B cell (primary cell): Measurements from ENCODE around the gene HACD2. TPM values are rescaled to one million over a fixed set of nuclear protein-coding genes. Genes with fewer than 3 reads are reported as not detected.

ENCODE experiments used
- ATAC-seq: fragments of 200-7000 bp; cut with Tn5 transposase; one replicate; pipeline ENCODE4 v1.10.0; 2021; ENCODE audit warnings: low read depth, mild to moderate bottlenecking, moderate number of reproducible peaks, moderate library complexity
- CTCF ChIA-PET: fragments of 350-600 bp; sonication (Branson Sonifier 250); formaldehyde crosslinking; loops from one replicate; lab custom pipeline; 2021; ENCODE audit warnings: antibody characterized with exemption, inconsistent platforms; lab: Charles Lee
- POLR2A ChIA-PET: fragments of 350-600 bp; sonication (Branson Sonifier 250); formaldehyde crosslinking; loops from one replicate; lab custom pipeline; 2021; ENCODE audit warnings: antibody characterized with exemption; lab: Charles Lee
- DNase-seq: peaks from one replicate; pipeline ENCODE4 v3.0.0; 2013
- H2AFZ ChIP-seq: 2 replicates; pipeline ENCODE4 v1.6.1; 2012; ENCODE audit warnings: mild to moderate bottlenecking, low read depth, low read length; ENCODE audit not compliant: insufficient read depth, poor library complexity, severe bottlenecking
- H3K27ac ChIP-seq, 2 donors: 1 replicate in 1 of 2; 2 replicates in 1 of 2; pipeline ENCODE4 v1.5.1; 2012 to 2013; ENCODE audit warnings: low read length in 2 of 2, mild to moderate bottlenecking in 2 of 2, moderate library complexity in 1 of 2
- H3K27me3 ChIP-seq, 4 experiments: fragments of 200-600 bp in 1 of 4; sonication (generic) in 1 of 4; replicated peaks in 1 of 4; 1 replicate in 2 of 4; 2 replicates in 2 of 4; pipeline versions ENCODE4 v1.6.1 to v1.7.0; 2013 to 2016; ENCODE audit warnings: low read length in 3 of 4, mild to moderate bottlenecking in 2 of 4, mixed read lengths in 1 of 4, moderate library complexity in 1 of 4; ENCODE audit not compliant: insufficient read depth in 4 of 4, control insufficient read depth in 3 of 4; ENCODE audit errors: control extremely low read depth in 1 of 4
- H3K36me3 ChIP-seq, 2 experiments: replicated peaks in 1 of 2; 1 replicate in 1 of 2; 2 replicates in 1 of 2; pipeline versions ENCODE4 v1.6.1 to v1.7.1; 2013; ENCODE audit warnings: low read length in 1 of 2; ENCODE audit not compliant: insufficient read depth in 2 of 2, control insufficient read depth in 1 of 2; ENCODE audit errors: control extremely low read depth in 1 of 2, extremely low read depth in 1 of 2
- H3K4me1 ChIP-seq, 2 donors: fragments of 200-600 bp in 1 of 2; sonication (generic) in 1 of 2; 1 replicate in 1 of 2; 2 replicates in 1 of 2; pipeline versions ENCODE4 v1.5.1 to v1.6.1; 2013 to 2017; ENCODE audit warnings: low read length in 2 of 2; ENCODE audit not compliant: control insufficient read depth in 2 of 2, insufficient read depth in 2 of 2
- H3K4me2 ChIP-seq: replicated peaks from 2 replicates; pipeline ENCODE3; 2012; ENCODE audit warnings: mild to moderate bottlenecking, low read depth, low read length; ENCODE audit not compliant: poor library complexity, severe bottlenecking
- H3K4me3 ChIP-seq, 5 experiments: fragments of 200-600 bp in 1 of 5; sonication (generic) in 1 of 5; 1 replicate in 3 of 5; 2 replicates in 2 of 5; pipeline versions ENCODE4 v1.5.1 to v1.7.0; 2011 to 2016; ENCODE audit warnings: low read length in 4 of 5, mild to moderate bottlenecking in 4 of 5, low read depth in 2 of 5, control low read depth in 1 of 5, moderate library complexity in 1 of 5; ENCODE audit not compliant: insufficient read depth in 1 of 5; ENCODE audit errors: control extremely low read depth in 1 of 5, extremely low read depth in 1 of 5
- H3K79me2 ChIP-seq: fragments of 200-600 bp; sonication (generic); one replicate; pipeline ENCODE4 v1.6.0; 2016; ENCODE audit warnings: low read length; ENCODE audit not compliant: control insufficient read depth, insufficient read depth
- H3K9ac ChIP-seq: fragments of 200-600 bp; sonication (generic); 2 replicates; pipeline ENCODE4 v1.6.1; 2017; ENCODE audit warnings: mild to moderate bottlenecking, low read length, moderate library complexity
- H3K9me3 ChIP-seq, 3 donors: one replicate each; pipeline versions ENCODE4 v1.6.1 to v1.7.1; 2013; ENCODE audit warnings: low read length in 2 of 3; ENCODE audit not compliant: control insufficient read depth in 2 of 3, insufficient read depth in 1 of 3; ENCODE audit errors: control extremely low read depth in 1 of 3
- H4K20me1 ChIP-seq: 2 replicates; pipeline ENCODE4 v1.6.0; 2012; ENCODE audit warnings: mild to moderate bottlenecking, low read length; ENCODE audit not compliant: insufficient read depth, control insufficient read depth, poor library complexity, severe bottlenecking
- H3K27ac Mint-ChIP-seq: one replicate; pipeline ENCODE4 v1.8.0; 2021; ENCODE audit warnings: mixed read lengths
- H3K27me3 Mint-ChIP-seq: one replicate; pipeline ENCODE4 v1.8.0; 2021; ENCODE audit warnings: mixed read lengths
- H3K4me1 Mint-ChIP-seq: one replicate; pipeline ENCODE4 v1.8.0; 2021; ENCODE audit warnings: mixed read lengths
- H3K4me3 Mint-ChIP-seq: one replicate; pipeline ENCODE4 v1.8.0; 2021; ENCODE audit warnings: mixed read lengths
- H3K9me3 Mint-ChIP-seq: one replicate; pipeline ENCODE4 v1.8.0; 2022; ENCODE audit warnings: mixed read lengths; ENCODE audit not compliant: insufficient read depth
- CTCF ChIP-seq: fragments of 200-600 bp; IDR thresholded peaks from one replicate; pipeline ENCODE4 v1.8.0; 2022; ENCODE audit warnings: antibody characterized with exemption, mild to moderate bottlenecking
- EZH2 ChIP-seq: IDR thresholded peaks from 2 replicates; pipeline ENCODE4 v1.6.1; 2012; ENCODE audit warnings: borderline replicate concordance, low read depth, mild to moderate bottlenecking, moderate library complexity, low read length; ENCODE audit not compliant: insufficient read depth, poor library complexity, severe bottlenecking
- WGBS: methylation state at CpG from one replicate; pipeline ENCODE4 v1.1.5; 2013; ENCODE audit warnings: missing lambda C conversion rate; ENCODE audit not compliant: insufficient coverage; 5-methylcytosine and 5-hydroxymethylcytosine counted together
- intact Hi-C: fragments of 100-400 bp; cut with micrococcal nuclease; formaldehyde crosslinking; loops from one replicate; pipeline ENCODE4 v1.10.0; 2022
- polyA plus RNA-seq: library from polyadenylated mRNA; depleted of rRNA; stranded (reverse); fragments of >200 nt; gene quantifications from 2 replicates; pipeline ENCODE4 v1.2.3, GENCODE V29; 2012
- total RNA-seq, 2 donors: library from RNA; stranded (reverse); fragments of 120-200 nt in 1 of 2; gene quantifications; 1 replicate in 1 of 2; 2 replicates in 1 of 2; pipeline versions ENCODE4 v1.2.3 to v1.2.4, GENCODE V29; 2013 to 2022

The HACD2 gene
- total and polyA plus RNA-seq, 2 donors (not counting 1 experiment from before 2014, with no cell fraction given), result 14.5 to 30.7 TPM

GRCh38 chr3:123471106-123471505 lies 113.7 kb downstream of the HACD2 start:
- CTCF ChIA-PET, result no interaction called here
- Histone ChIP-seq H3K27me3 (peaks cover 0 to 3% (median 0%) of the 10 kb centered on the region in 4 experiments), H3K9me3 (peaks cover 0 to 5% (median 0%) of the 10 kb centered on the region in 3 donors), H3K27ac (no peak overlapping the region), H3K4me1 (no peaks in the 10 kb centered on the region), H3K4me3 (no peak overlapping the region), H3K36me3 (no peaks in the 10 kb centered on the region), H4K20me1 (no peaks in the 10 kb centered on the region), H3K9ac (no peak overlapping the region), H2AFZ (no peak overlapping the region), H3K79me2 (no peaks in the 10 kb centered on the region), H3K4me2 (no peak overlapping the region)
- POLR2A ChIA-PET, result no interaction called here
- H3K4me1 Mint-ChIP-seq, result no peaks in the 10 kb centered on the region
- WGBS, result 91% methylated on average over 4 of the region's 5 CpGs
- DNase-seq (no peak), ATAC-seq (no peak)
- no peak overlapping the region for H3K27ac Mint-ChIP-seq
- H3K27me3 Mint-ChIP-seq, result peaks cover 23% of the 10 kb centered on the region
- H3K4me3 Mint-ChIP-seq, result no peak overlapping the region
- TF ChIP-seq EZH2 (no peak), CTCF (no peak)
- intact Hi-C loops, result no loop called here
- no peaks in the 10 kb centered on the region for H3K9me3 Mint-ChIP-seq

GRCh38 chr3:123469323-123469995 lies 115.4 kb downstream of the HACD2 start:
- no peaks in the 10 kb centered on the region for H3K4me1 ChIP-seq
- H4K20me1 ChIP-seq, result no peaks in the 10 kb centered on the region
- H3K79me2 ChIP-seq, result no peaks in the 10 kb centered on the region
- Mint-ChIP-seq H3K4me3 (no peak overlapping the region), H3K27ac (no peak overlapping the region), H3K4me1 (no peaks in the 10 kb centered on the region), H3K9me3 (no peaks in the 10 kb centered on the region), H3K27me3 (peaks cover 22% of the 10 kb centered on the region)
- CTCF ChIA-PET, result no interaction called here
- WGBS, result 87% methylated on average over 9 of the region's 11 CpGs
- no peak overlapping the region for H3K4me3 ChIP-seq
- no peak overlapping the region for H2AFZ ChIP-seq
- peaks cover 0 to 5% (median 0%) of the 10 kb centered on the region in 3 donors for H3K9me3 ChIP-seq
- no peak for TF ChIP-seq EZH2
- TF ChIP-seq CTCF, result no peak
- H3K4me2 ChIP-seq, result no peak overlapping the region
- ATAC-seq (no peak), DNase-seq (no peak)
- H3K9ac ChIP-seq, result no peak overlapping the region
- POLR2A ChIA-PET, result no interaction called here
- no peak overlapping the region for H3K27ac ChIP-seq
- H3K27me3 ChIP-seq, result no peaks in the 10 kb centered on the region
- no peaks in the 10 kb centered on the region for H3K36me3 ChIP-seq
- intact Hi-C loops, result no loop called here
